LNCaP clone FGC (cell line): ENCODE data around the gene SLC6A9.

Source experiments
- DNase-seq: peaks from one replicate; pipeline ENCODE4 v3.0.0-alpha.2; 2011; ENCODE audit warnings: low read depth
- H3K4me3 ChIP-seq: 2 replicates; pipeline ENCODE4 v1.5.1; 2011; ENCODE audit warnings: mild to moderate bottlenecking, low read depth, low read length, control low read depth
- CTCF ChIP-seq: IDR thresholded peaks from 2 replicates; pipeline ENCODE4 v1.5.1; 2012; ENCODE audit warnings: mild to moderate bottlenecking; ENCODE audit not compliant: control insufficient read depth, insufficient read depth; ENCODE audit errors: extremely low read depth

The SLC6A9 gene

GRCh38 chr1:44002606-44003157 lies 28.6 kb downstream of the SLC6A9 start:
- no peak for DNase-seq
- no peak overlapping the region for H3K4me3 ChIP-seq
- TF ChIP-seq CTCF: 0 out of 2 replicates have a peak, but pooled peaks have one; percentile 6

GRCh38 chr1:44002165-44002564 lies 29.1 kb downstream of the SLC6A9 start:
- TF ChIP-seq CTCF: no peak
- no peak overlapping the region for H3K4me3 ChIP-seq
- no peak for DNase-seq

- H3K4me3 ChIP-seq: no peak overlapping the region
- DNase-seq: no peak
- no peak for TF ChIP-seq CTCF
Measured at GRCh38 chr1:44000122-44000665, 31.1 kb downstream of the SLC6A9 start.

GRCh38 chr1:43999455-43999854 lies 31.8 kb downstream of the SLC6A9 start:
- H3K4me3 ChIP-seq: no peak overlapping the region
- no peak for DNase-seq
- no peak for TF ChIP-seq CTCF

- DNase-seq: no peak
- no peak for TF ChIP-seq CTCF
- no peak overlapping the region for H3K4me3 ChIP-seq
Measured at GRCh38 chr1:43998000-43998378, 33.3 kb downstream of the SLC6A9 start.

- no peak for TF ChIP-seq CTCF
- no peak for DNase-seq
- no peak overlapping the region for H3K4me3 ChIP-seq
Measured at GRCh38 chr1:43997295-43997999, 33.8 kb downstream of the SLC6A9 start.
